Hepatocyte (in vitro differentiated cells): ENCODE data around the gene CTBP1.

Experiments used
- EZH2 ChIP-seq: fragments of 200-600 bp; sonication (generic); IDR thresholded peaks from 2 replicates; pipeline ENCODE4 v1.6.1; 2016; ENCODE audit warnings: antibody characterized with exemption, mild to moderate bottlenecking, borderline replicate concordance
- TF ChIP-seq, protein P1 (sequence below): fragments of 200-600 bp; sonication (generic); IDR thresholded peaks from 2 replicates; pipeline ENCODE4 v1.5.1; 2016; ENCODE audit warnings: antibody characterized with exemption, mild to moderate bottlenecking; ENCODE audit not compliant: poor library complexity

DNA sequence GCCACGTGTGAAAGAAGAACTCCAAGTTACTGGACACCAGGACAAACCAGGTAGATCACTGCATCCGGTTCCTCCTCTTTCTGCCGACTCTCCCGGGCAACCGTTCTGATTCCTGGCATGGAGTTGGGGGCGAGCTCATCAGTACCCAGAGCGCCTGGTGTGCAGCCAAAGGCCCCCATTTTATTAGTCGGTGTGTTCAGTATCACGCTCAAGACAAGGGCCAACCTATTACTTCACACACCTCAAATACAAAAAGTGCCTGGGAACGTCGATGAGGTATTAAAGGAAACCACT is 2.8 kb upstream of the CTBP1 start:
- no peak for TF ChIP-seq EZH2
- TF ChIP-seq, protein P1, sequence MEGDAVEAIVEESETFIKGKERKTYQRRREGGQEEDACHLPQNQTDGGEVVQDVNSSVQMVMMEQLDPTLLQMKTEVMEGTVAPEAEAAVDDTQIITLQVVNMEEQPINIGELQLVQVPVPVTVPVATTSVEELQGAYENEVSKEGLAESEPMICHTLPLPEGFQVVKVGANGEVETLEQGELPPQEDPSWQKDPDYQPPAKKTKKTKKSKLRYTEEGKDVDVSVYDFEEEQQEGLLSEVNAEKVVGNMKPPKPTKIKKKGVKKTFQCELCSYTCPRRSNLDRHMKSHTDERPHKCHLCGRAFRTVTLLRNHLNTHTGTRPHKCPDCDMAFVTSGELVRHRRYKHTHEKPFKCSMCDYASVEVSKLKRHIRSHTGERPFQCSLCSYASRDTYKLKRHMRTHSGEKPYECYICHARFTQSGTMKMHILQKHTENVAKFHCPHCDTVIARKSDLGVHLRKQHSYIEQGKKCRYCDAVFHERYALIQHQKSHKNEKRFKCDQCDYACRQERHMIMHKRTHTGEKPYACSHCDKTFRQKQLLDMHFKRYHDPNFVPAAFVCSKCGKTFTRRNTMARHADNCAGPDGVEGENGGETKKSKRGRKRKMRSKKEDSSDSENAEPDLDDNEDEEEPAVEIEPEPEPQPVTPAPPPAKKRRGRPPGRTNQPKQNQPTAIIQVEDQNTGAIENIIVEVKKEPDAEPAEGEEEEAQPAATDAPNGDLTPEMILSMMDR, result no peak
